ENCODE measurements around the gene CUEDC1.

- TF ChIP-seq CTCF (IDR thresholded peaks at IDR 0.05; ENCODE audit: poor library complexity) (no peak), EZH2 (IDR thresholded peaks at IDR 0.05; ENCODE audit: borderline replicate concordance) (no peak), EZH2phosphoT487 (IDR thresholded peaks at IDR 0.05; ENCODE audit: low read depth, severe bottlenecking, unreplicated experiment) (no peak)
These were observed 23.9 kb upstream of the CUEDC1 start for GRCh38 chr17:57979076-57979475.

All from hepatocyte (in vitro differentiated cells).